ENCODE results near the gene C11orf16.
"Not testable (repeated sequence)": the region's sequence is repeated elsewhere in the genome, so short reads cannot be mapped to it uniquely, and the experiment has no call there.

C11orf16 gene

GRCh38 chr11:8935789-8936188 lies 3.0 kb upstream of the C11orf16 start:
- DNase-seq = not testable (repeated sequence)

GRCh38 chr11:8934742-8935488 lies 2.2 kb upstream of the C11orf16 start:
- no peak for DNase-seq

- DNase-seq = no peak
Measured at GRCh38 chr11:8933931-8934330, 1.2 kb upstream of the C11orf16 start.

GRCh38 chr11:8930456-8931175 lies 2.1 kb downstream of the C11orf16 start:
- DNase-seq = no peak

DNA sequence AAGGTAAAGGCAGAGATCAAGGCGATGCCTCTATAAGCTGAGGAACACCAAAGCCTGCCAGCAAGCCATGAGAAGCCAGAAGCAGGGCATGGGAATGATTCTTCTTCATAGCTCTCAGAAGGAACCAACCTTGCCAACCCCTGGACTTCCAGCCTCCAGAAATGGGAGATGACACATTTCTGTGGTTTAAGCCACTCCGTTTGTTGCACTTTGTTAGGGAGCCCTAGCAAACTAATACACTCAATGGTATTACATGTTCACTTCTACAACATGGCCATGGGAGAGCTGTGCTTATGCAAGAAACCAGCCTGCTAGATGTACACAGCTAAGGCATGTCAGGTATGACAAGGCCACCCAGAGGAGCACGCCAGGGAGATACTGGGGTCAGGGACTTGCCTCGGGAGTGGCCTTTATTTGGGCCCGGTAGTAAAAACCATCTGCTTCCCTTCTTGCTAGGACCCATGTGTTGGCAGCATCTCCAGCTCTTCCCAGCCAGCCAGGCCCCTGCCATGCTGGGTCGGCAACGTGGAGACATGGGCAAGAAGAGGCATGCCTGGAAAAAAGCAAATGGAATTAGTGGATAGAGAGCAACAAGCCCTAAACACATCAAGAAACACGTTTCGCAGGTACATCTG lies 3.6 kb downstream of the C11orf16 start:
- DNase-seq = no peak

- DNase-seq = no peak
Measured at GRCh38 chr11:8928205-8928604, 4.5 kb downstream of the C11orf16 start.

GRCh38 chr11:8927233-8927632 lies 5.5 kb downstream of the C11orf16 start:
- no peak for DNase-seq

DNA sequence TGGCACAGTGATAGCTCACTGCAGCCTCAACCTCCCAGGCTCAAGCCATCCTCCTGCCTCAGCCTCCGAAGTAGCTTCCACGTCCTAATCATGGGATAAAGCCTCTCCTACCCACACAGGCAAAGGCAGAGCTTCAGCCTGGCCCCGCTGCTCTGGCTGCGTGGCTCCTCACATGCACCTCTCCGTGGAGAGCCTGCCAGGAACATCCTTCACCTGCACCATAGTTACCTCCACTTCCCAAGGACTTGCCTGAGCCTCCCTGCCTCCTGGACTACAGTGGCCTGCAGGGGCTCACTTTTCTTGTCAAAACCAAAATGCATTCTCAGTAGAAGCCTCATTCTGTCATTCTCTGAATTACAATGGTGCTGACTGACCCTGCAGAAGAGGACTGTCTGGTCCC lies 6.5 kb downstream of the C11orf16 start:
- DNase-seq = no peak

DNA sequence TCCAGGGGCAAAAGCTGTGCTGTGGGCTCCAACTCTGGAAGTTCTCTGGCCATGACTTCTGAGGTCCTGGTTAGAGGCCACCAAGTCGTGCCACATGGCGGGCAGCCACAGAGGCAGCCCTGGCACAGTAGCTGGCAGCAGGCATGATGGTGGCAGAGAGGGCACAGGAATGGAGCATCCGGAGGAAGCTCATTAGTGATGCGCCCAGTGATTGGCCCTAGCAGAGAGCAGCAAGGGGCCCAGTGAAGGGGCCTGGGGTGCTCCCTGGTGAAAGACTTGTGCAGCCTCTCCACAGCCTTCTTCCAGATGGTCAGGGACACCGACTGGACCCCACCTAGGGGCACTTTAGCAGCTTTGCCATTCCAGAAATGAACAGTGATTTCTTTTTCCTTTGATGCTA lies 7.0 kb downstream of the C11orf16 start:
- no peak for DNase-seq

- no peak for DNase-seq
Measured at GRCh38 chr11:8922691-8923090, 10.1 kb downstream of the C11orf16 start.

GRCh38 chr11:8917157-8917825 lies 15.5 kb downstream of the C11orf16 start:
- DNase-seq = no peak

DNA sequence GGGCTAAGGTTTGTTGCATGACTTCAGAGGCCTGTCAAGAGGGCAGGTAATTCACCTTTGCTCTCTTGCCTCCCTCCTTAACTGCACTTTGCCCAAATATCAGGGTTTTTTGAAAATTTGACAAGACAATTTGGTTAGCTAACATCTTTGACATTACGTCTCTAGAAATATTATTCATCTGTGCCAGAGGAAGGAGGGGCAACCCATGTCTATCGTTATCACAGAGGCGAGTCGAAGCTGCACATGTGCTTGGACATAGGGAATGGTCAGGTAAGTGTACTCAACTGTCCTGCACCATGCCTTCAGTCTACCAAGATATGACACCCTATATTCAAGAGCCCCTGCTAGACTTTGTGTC lies 18.1 kb downstream of the C11orf16 start:
- DNase-seq = no peak

DNA sequence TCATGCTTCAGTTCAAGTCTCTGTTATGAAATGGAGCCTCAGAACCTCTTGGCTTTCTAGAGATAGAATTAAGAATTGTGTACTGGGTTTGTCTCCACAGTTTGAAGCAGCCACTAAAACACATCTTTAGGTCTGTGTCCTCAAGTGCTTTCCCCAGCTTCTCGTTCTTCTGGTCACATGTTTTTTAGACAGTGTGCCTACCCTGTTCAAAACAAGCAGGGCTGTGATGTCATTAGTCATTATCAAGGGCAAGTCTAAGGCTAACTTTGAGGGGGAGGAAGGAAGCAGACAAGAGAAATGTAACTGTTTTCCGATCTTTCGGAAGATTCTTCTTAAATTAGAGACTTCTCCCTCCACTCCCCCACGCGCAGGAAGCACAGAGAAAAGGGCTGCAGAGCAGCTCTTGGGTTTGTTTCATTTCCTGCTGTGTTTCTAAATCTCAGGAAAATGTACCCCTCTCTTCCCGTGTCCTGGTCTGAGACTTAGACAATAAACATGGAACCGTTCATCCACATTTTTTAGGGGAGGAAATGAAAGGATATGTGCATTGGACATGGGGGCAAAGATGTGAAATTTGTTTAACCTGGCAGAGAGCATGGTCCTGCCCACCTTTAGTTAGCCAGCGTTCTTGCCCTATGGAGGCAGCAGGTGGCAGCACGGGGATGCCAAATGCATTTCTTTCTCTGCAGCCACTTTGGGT lies 18.6 kb downstream of the C11orf16 start:
- no peak for DNase-seq

DNA sequence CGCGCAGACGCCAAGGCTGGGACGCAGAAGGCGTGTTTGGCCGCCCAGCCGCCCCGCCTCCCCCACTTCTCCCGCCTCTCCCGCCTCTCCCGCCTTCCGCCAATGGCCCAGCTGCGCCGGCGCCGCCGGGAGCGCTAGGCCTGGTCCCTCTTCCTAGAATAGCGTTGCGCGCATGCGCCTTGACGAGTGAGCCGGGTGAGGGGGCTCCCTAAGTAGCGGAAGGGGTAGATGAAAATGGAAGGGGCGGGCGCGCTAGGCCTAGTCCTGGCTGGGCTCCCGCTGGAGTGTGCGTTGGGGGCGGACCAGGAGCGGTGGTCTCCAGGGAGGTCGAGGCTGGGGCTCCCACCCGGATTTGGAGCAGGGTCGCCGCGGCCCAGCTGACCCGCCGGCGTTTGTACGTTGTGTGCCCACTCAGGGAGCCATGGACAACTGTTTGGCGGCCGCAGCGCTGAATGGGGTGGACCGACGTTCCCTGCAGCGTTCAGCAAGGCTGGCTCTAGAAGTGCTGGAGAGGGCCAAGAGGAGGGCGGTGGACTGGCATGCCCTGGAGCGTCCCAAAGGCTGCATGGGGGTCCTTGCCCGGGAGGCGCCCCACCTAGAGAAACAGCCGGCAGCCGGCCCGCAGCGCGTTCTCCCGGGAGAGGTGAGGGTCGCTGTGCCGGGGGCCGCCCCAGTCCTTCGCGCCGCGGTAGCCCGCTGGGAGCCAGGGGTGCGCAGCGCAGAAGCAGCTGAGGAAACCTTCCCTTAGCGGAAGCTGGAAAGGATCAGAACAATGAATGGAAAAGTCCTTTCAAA lies 21.5 kb downstream of the C11orf16 start, which contains the start of gene AKIP1:
AKIP1 (plus strand) TSS at position 161 of the 795 bp plus-strand sequence; CDS start at position 422, 261 bp downstream.
- DNase-seq = peak; percentile 89

- no peak for DNase-seq
Measured at GRCh38 chr11:8910649-8911026, 22.1 kb downstream of the C11orf16 start.

DNA sequence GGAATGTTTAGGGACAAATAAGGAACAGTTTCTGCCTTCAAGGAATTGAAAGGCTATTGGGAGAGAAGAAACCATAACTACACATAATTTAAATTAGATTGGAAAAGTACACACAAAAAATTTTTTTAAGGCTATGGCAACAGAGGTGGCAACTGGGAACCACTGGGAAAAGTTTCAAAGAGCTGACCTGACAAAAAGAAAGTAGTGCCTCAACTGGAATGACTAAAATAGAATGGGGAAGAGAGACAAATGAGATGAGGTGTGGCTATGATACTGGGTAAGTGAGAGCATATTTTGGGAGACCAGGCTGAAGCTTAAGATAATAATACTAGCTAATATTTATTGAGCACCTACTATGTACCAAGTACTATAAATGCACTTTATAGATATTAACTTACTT lies 24.6 kb downstream of the C11orf16 start:
- no peak for DNase-seq

DNA sequence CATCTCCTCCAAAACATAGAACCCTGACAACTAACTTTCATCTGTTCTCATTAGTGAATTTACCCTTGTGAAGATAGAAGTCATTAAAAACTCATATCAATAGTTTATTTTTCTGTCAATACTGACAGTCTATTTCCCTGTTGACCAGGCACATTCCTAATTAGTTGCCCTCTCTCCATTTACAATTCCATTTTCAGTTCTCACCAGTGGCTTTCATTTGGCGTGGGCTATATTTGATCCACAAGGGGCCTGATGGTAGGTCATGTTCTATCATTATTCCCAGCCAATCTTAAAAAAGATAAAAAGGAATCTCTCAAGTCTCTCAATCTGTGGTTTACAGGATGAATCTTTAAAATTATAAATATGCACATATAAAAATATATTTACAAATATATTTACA lies 25.6 kb downstream of the C11orf16 start:
- DNase-seq = no peak

DNA sequence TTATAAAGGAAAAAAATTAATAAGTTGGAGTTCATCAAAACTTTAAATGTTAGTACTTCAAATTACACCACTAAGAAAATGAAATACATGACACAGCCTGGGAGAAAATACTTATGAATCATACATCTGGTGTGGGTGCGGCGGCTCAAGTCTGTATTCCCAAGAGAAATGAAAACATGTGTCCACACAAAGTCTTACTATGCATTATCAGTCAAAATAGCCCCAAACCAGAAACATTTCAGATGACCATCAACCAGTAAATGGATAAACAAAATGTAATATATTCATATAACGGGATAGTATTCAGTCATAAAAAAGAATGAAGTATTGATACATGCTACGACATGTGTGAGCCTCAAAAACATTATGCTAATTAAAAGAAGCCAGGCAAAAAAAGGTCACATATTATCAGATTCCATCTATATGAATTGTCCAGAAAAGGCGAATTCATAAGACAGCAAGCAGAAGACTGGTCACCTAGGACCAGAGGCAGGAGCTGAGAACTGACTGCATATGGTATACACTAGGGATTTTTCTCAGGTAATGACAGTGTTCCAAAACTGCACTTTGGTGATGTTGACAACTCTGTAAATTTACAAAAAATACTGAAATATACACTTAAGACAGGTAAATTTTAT lies 27.1 kb downstream of the C11orf16 start:
- DNase-seq = no peak

DNA sequence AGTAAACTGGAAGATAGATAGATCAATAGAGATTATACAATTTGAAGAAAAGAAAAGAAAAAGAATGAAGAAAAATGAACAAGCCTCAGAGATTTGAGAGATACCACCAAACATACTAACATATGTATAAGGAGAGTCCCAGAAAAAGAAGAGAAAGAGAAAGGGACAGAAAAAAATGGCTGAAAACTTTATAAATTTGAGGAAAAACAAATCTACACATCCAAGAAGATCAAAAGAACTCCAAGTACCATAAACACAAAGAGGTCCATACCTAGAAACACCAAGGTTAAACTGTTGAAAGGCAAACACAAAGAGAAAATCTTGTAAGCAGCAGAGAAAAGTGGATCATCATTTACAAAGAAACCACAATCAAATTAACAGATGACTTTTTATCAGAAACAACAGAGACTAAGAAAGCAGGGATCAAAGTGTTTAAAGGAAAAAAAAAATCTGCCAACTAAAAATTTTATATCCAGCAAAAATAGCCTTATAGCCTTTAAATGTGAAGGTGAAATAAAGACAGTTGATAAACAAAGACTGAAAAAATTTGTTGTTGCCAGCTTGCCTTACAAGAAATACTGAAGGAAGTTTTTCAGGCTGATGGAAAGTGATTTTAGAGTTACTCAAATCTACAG lies 33.5 kb downstream of the C11orf16 start:
- no peak for DNase-seq

GRCh38 chr11:8891185-8891584 lies 41.6 kb downstream of the C11orf16 start:
- DNase-seq = not testable (repeated sequence)

DNA sequence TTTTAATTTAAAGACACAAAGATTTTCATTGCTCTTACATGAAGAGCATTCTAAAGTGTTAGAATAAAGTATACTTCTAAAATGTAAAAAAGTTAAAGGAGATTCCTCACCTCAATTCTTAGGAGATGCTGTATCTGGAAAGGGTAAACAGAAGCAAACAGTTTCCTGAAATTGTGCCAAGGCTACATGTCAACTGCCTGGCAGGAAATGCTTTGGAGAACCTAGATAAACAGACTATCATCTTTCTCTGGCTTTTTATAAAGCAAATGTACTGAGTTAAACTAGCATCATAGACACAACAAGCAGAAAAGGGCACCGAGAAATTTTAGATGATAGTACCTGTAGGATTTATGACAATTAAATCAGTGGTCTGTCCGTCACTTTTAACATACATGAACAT lies 46.4 kb downstream of the C11orf16 start:
- no peak for DNase-seq
